Neural cell (in vitro differentiated cells): ENCODE data around the gene KLHL22. TPM values are rescaled to one million over a fixed set of nuclear protein-coding genes. Genes with fewer than 3 reads are reported as not detected.

Experiments used
- H2AFZ ChIP-seq: fragments of 200-600, 300-800 bp; sonication (generic), shearing (Covaris generic); 2 replicates; pipeline ENCODE4 v1.6.0; 2014; ENCODE audit warnings: low read depth, mild to moderate bottlenecking, antibody characterized with exemption, low read length, moderate library complexity
- H3F3A ChIP-seq: fragments of 200-600 bp; shearing (Covaris generic); 2 replicates; pipeline ENCODE4 v1.6.1; 2016; ENCODE audit warnings: mild to moderate bottlenecking, moderate library complexity, mixed read lengths, antibody characterized with exemption, low read length; ENCODE audit not compliant: insufficient read depth, poor library complexity, severe bottlenecking
- H3K27ac ChIP-seq: fragments of 200-600, 300-800 bp; sonication (generic), shearing (Covaris generic); 2 replicates; pipeline ENCODE4 v1.5.1; 2014; ENCODE audit warnings: mild to moderate bottlenecking, low read length, moderate library complexity
- H3K27me3 ChIP-seq: fragments of 300-800, 200-600 bp; sonication (generic), shearing (Covaris generic); 2 replicates; pipeline ENCODE4 v1.6.0; 2014; ENCODE audit warnings: mild to moderate bottlenecking, low read depth, low read length, moderate library complexity; ENCODE audit not compliant: insufficient read depth
- H3K36me3 ChIP-seq: fragments of 300-800, 200-600 bp; sonication (generic), shearing (Covaris generic); 2 replicates; pipeline ENCODE4 v1.5.1; 2014; ENCODE audit warnings: mild to moderate bottlenecking, antibody characterized with exemption, low read length, moderate library complexity; ENCODE audit not compliant: insufficient read depth
- H3K4me2 ChIP-seq: fragments of 300-800, 200-600 bp; sonication (generic), shearing (Covaris generic); 2 replicates; pipeline ENCODE4 v1.6.0; 2014; ENCODE audit warnings: mild to moderate bottlenecking, low read length
- H3K4me3 ChIP-seq: fragments of 300-800, 200-600 bp; sonication (generic), shearing (Covaris generic); 2 replicates; pipeline ENCODE4 v1.5.1; 2014; ENCODE audit warnings: mild to moderate bottlenecking, low read length, moderate library complexity
- H3K79me2 ChIP-seq: fragments of 200-600 bp; shearing (Covaris generic); replicated peaks from 2 replicates; pipeline ENCODE4 v1.6.0; 2014; ENCODE audit warnings: mild to moderate bottlenecking, low read length, moderate library complexity; ENCODE audit not compliant: insufficient read depth
- H3K9ac ChIP-seq: fragments of 300-800, 200-600 bp; sonication (generic), shearing (Covaris generic); 2 replicates; pipeline ENCODE4 v1.6.1; 2016; ENCODE audit warnings: mild to moderate bottlenecking, low read length, mixed read lengths
- H3K9me2 ChIP-seq: fragments of 200-600 bp; shearing (Covaris generic); 2 replicates; pipeline ENCODE4 v1.6.1; 2016; ENCODE audit warnings: mild to moderate bottlenecking, low read length, mixed read lengths; ENCODE audit not compliant: insufficient read depth
- H3K9me3 ChIP-seq: fragments of 200-600, 300-800 bp; sonication (generic), shearing (Covaris generic); 2 replicates; pipeline ENCODE4 v1.6.1; 2016; ENCODE audit warnings: mild to moderate bottlenecking, mixed run types, low read length, moderate library complexity, mixed read lengths
- H4K20me1 ChIP-seq: fragments of 200-600 bp; shearing (Covaris generic); 2 replicates; pipeline ENCODE4 v1.6.1; 2016; ENCODE audit warnings: mild to moderate bottlenecking, mixed run types; ENCODE audit not compliant: insufficient read depth
- CTCF ChIP-seq: fragments of 450-650 bp; IDR thresholded peaks from 2 replicates; pipeline ENCODE4 v1.5.1; 2014; ENCODE audit warnings: antibody characterized with exemption, mild to moderate bottlenecking, moderate library complexity; ENCODE audit not compliant: poor library complexity, severe bottlenecking
- EP300 ChIP-seq: fragments of 450-650 bp; conservative IDR thresholded peaks from 2 replicates; pipeline ENCODE4 v1.6.1; 2014; ENCODE audit warnings: antibody characterized with exemption, mild to moderate bottlenecking, moderate library complexity; ENCODE audit not compliant: poor library complexity, severe bottlenecking
- EZH2 ChIP-seq: fragments of 200-600, 300-800 bp; shearing (Covaris generic), sonication (generic); IDR thresholded peaks from 2 replicates; pipeline ENCODE4 v1.6.1; 2014; ENCODE audit warnings: antibody characterized with exemption, low read length, borderline replicate concordance, mild to moderate bottlenecking; ENCODE audit not compliant: insufficient read depth, poor library complexity, severe bottlenecking
- MXI1 ChIP-seq: fragments of 450-650 bp; conservative IDR thresholded peaks from 2 replicates; pipeline ENCODE4 v1.6.1; 2014; ENCODE audit warnings: antibody characterized with exemption, mild to moderate bottlenecking; ENCODE audit not compliant: poor library complexity, severe bottlenecking
- POLR2AphosphoS5 ChIP-seq: IDR thresholded peaks from 2 replicates; pipeline ENCODE4 v1.6.1; 2012
- RAD21 ChIP-seq: fragments of 450-650 bp; conservative IDR thresholded peaks from 2 replicates; pipeline ENCODE4 v1.6.1; 2014; ENCODE audit warnings: antibody characterized with exemption, mild to moderate bottlenecking, moderate library complexity
- REST ChIP-seq: IDR thresholded peaks from 2 replicates; pipeline ENCODE4 v1.6.1; 2012; ENCODE audit warnings: borderline replicate concordance
- SMC3 ChIP-seq: fragments of 450-650 bp; conservative IDR thresholded peaks from 2 replicates; pipeline ENCODE4 v1.6.1; 2014; ENCODE audit warnings: antibody characterized with exemption, mild to moderate bottlenecking, moderate library complexity; ENCODE audit not compliant: poor library complexity
- TAF1 ChIP-seq: IDR thresholded peaks from 2 replicates; pipeline ENCODE4 v1.6.1; 2012; ENCODE audit warnings: low read depth
- polyA plus RNA-seq: library from polyadenylated mRNA; depleted of rRNA; stranded (reverse); fragments of >200 nt; gene quantifications from 2 replicates; pipeline ENCODE4 v1.2.3, GENCODE V29; 2014

The KLHL22 gene
- polyA plus RNA-seq, 1 donor from 2014 or later = 59.5 TPM

- Histone ChIP-seq H3K4me2 (no peak overlapping the region), H3K9me3 (no peaks in the 10 kb centered on the region), H4K20me1 (no peaks in the 10 kb centered on the region), H3K27me3 (no peaks in the 10 kb centered on the region), H3K79me2 (no peaks in the 10 kb centered on the region), H3K9me2 (no peaks in the 10 kb centered on the region), H3K36me3 (peaks cover 8% of the 10 kb centered on the region), H3K9ac (no peak overlapping the region), H2AFZ (no peak overlapping the region), H3K4me3 (no peak overlapping the region), H3K27ac (no peak overlapping the region), H3F3A (no peaks in the 10 kb centered on the region)
- TF ChIP-seq RAD21 (no peak), EP300 (no peak), TAF1 (no peak), POLR2AphosphoS5 (no peak), SMC3 (no peak), CTCF (no peak), MXI1 (no peak), REST (no peak), EZH2 (no peak)
Measured at GRCh38 chr22:20459152-20459542, 36.4 kb downstream of the KLHL22 start.

- Histone ChIP-seq H3K4me3 (no peak overlapping the region), H3K9me3 (no peaks in the 10 kb centered on the region), H2AFZ (no peak overlapping the region), H3K9ac (no peak overlapping the region), H3F3A (no peaks in the 10 kb centered on the region), H3K36me3 (peaks cover 8% of the 10 kb centered on the region), H3K27me3 (no peaks in the 10 kb centered on the region), H3K9me2 (no peaks in the 10 kb centered on the region), H3K79me2 (no peaks in the 10 kb centered on the region), H3K27ac (no peak overlapping the region), H4K20me1 (no peaks in the 10 kb centered on the region), H3K4me2 (no peak overlapping the region)
- TF ChIP-seq TAF1 = no peak
- no peak for TF ChIP-seq EP300
- no peak for TF ChIP-seq MXI1
- TF ChIP-seq SMC3 = no peak
- TF ChIP-seq REST = no peak
- TF ChIP-seq CTCF = no peak
- TF ChIP-seq EZH2 = no peak
- no peak for TF ChIP-seq RAD21
- TF ChIP-seq POLR2AphosphoS5 = no peak
Measured at GRCh38 chr22:20458530-20459151, 37.0 kb downstream of the KLHL22 start.
